GM18867 (cell line): ENCODE results near the gene NEK11.
"Not testable (repeated sequence)": the region's sequence is repeated elsewhere in the genome, so short reads cannot be mapped to it uniquely, and the experiment has no call there.

Source experiments
- ATAC-seq: cut with Tn5 transposase; IDR thresholded peaks from one replicate; pipeline ENCODE4 v1.9.1; 2021; ENCODE audit warnings: mild to moderate bottlenecking, moderate library complexity; ENCODE audit not compliant: unreplicated experiment

Gene NEK11

GRCh38 chr3:131036986-131037385, 10.3 kb downstream of the NEK11 start:
- ATAC-seq, result no peak

GRCh38 chr3:131038326-131038725, 11.6 kb downstream of the NEK11 start:
- no peak for ATAC-seq

- ATAC-seq, result not testable (repeated sequence)
These were observed 15.8 kb downstream of the NEK11 start for GRCh38 chr3:131042271-131042985.

- ATAC-seq, result no peak
These were observed 20.9 kb downstream of the NEK11 start for GRCh38 chr3:131047582-131047981.

GRCh38 chr3:131048030-131048429, 21.4 kb downstream of the NEK11 start:
- no peak for ATAC-seq

GRCh38 chr3:131050001-131050400, 23.3 kb downstream of the NEK11 start:
- no peak for ATAC-seq

GRCh38 chr3:131053043-131053859, 26.6 kb downstream of the NEK11 start:
- ATAC-seq, result no peak

GRCh38 chr3:131067983-131068382, 41.3 kb downstream of the NEK11 start:
- ATAC-seq, result peak; percentile 42

- ATAC-seq, result no peak
These were observed 45.5 kb downstream of the NEK11 start for GRCh38 chr3:131072099-131072559.

- ATAC-seq, result no peak
These were observed 46.2 kb downstream of the NEK11 start for GRCh38 chr3:131072845-131073244.

- ATAC-seq, result peak; percentile 86
These were observed 49.1 kb downstream of the NEK11 start for GRCh38 chr3:131075632-131076328.

- ATAC-seq, result no peak
These were observed 51.2 kb downstream of the NEK11 start for GRCh38 chr3:131077904-131078303.

GRCh38 chr3:131079086-131079485, 52.4 kb downstream of the NEK11 start:
- ATAC-seq, result no peak

- ATAC-seq, result no peak
These were observed 54.5 kb downstream of the NEK11 start for GRCh38 chr3:131081224-131081623.

GRCh38 chr3:131082246-131082645, 55.6 kb downstream of the NEK11 start:
- ATAC-seq, result no peak

- ATAC-seq, result peak; percentile 78
These were observed 56.5 kb downstream of the NEK11 start for GRCh38 chr3:131082871-131083863.

GRCh38 chr3:131091768-131092167, 65.1 kb downstream of the NEK11 start:
- ATAC-seq, result no peak

- ATAC-seq, result no peak
These were observed 81.2 kb downstream of the NEK11 start for GRCh38 chr3:131107637-131108433.

- ATAC-seq, result no peak
These were observed 82.5 kb downstream of the NEK11 start for GRCh38 chr3:131109156-131109555.
